ENCODE measurements around the gene TMEM163.
A peak's percentile ranks its signal among the peaks of the same experiment; 100 is the strongest.

Gene TMEM163

GRCh38 chr2:134470561-134471168, 248.1 kb downstream of the TMEM163 start:
- no peak for DNase-seq

- DNase-seq: no peak
These were observed 249.2 kb downstream of the TMEM163 start for GRCh38 chr2:134469516-134470115.

- no peak for DNase-seq
These were observed 250.0 kb downstream of the TMEM163 start for GRCh38 chr2:134468776-134469175.

- no peak for DNase-seq
These were observed 250.6 kb downstream of the TMEM163 start for GRCh38 chr2:134468164-134468563.

GRCh38 chr2:134466141-134466540, 252.7 kb downstream of the TMEM163 start:
- no peak for DNase-seq

- DNase-seq: no peak
These were observed 253.3 kb downstream of the TMEM163 start for GRCh38 chr2:134465228-134466105.

- no peak for DNase-seq
These were observed 255.1 kb downstream of the TMEM163 start for GRCh38 chr2:134463699-134464022.

- no peak for DNase-seq
These were observed 255.8 kb downstream of the TMEM163 start for GRCh38 chr2:134462791-134463698.

- no peak for DNase-seq
These were observed 256.5 kb downstream of the TMEM163 start for GRCh38 chr2:134462275-134462674.

GRCh38 chr2:134461511-134461910, 257.3 kb downstream of the TMEM163 start:
- DNase-seq: peak; percentile 22

- peak; percentile 45 for DNase-seq
These were observed 258.2 kb downstream of the TMEM163 start for GRCh38 chr2:134460583-134460998.

- no peak for DNase-seq
These were observed 258.9 kb downstream of the TMEM163 start for GRCh38 chr2:134459706-134460406.

- no peak for DNase-seq
These were observed 259.9 kb downstream of the TMEM163 start for GRCh38 chr2:134458950-134459349.

- DNase-seq: no peak
These were observed 260.3 kb downstream of the TMEM163 start for GRCh38 chr2:134458473-134458853.

- no peak for DNase-seq
These were observed 260.9 kb downstream of the TMEM163 start for GRCh38 chr2:134457765-134458472.

GRCh38 chr2:134457353-134457752, 261.4 kb downstream of the TMEM163 start:
- DNase-seq: no peak

- DNase-seq: no peak
These were observed 263.4 kb downstream of the TMEM163 start for GRCh38 chr2:134455426-134455825.

GRCh38 chr2:134454931-134455330, 263.9 kb downstream of the TMEM163 start:
- no peak for DNase-seq

- DNase-seq: no peak
These were observed 264.4 kb downstream of the TMEM163 start for GRCh38 chr2:134454426-134454825.

GRCh38 chr2:134453973-134454372, 264.8 kb downstream of the TMEM163 start:
- no peak for DNase-seq

- no peak for DNase-seq
These were observed 265.3 kb downstream of the TMEM163 start for GRCh38 chr2:134453476-134453875.
